ENCODE data around the gene NPNT.

Gene NPNT

GRCh38 chr4:105943234-105943633 is 48.0 kb downstream of the NPNT start:
- H3K9me2 ChIP-seq (replicated peaks; ENCODE audit: low read depth, low read length) = no peaks in the 10 kb centered on the region
- H3K9ac ChIP-seq (ENCODE audit: low read depth, low read length, poor library complexity, severe bottlenecking) = no peak overlapping the region
- H3K9me3 ChIP-seq (ENCODE audit: insufficient read depth, low read depth, low read length) = no peaks in the 10 kb centered on the region
- no peaks in the 10 kb centered on the region for H3K27me3 ChIP-seq (ENCODE audit: insufficient read depth, low read length, poor library complexity, severe bottlenecking)
- TF ChIP-seq, protein P1, sequence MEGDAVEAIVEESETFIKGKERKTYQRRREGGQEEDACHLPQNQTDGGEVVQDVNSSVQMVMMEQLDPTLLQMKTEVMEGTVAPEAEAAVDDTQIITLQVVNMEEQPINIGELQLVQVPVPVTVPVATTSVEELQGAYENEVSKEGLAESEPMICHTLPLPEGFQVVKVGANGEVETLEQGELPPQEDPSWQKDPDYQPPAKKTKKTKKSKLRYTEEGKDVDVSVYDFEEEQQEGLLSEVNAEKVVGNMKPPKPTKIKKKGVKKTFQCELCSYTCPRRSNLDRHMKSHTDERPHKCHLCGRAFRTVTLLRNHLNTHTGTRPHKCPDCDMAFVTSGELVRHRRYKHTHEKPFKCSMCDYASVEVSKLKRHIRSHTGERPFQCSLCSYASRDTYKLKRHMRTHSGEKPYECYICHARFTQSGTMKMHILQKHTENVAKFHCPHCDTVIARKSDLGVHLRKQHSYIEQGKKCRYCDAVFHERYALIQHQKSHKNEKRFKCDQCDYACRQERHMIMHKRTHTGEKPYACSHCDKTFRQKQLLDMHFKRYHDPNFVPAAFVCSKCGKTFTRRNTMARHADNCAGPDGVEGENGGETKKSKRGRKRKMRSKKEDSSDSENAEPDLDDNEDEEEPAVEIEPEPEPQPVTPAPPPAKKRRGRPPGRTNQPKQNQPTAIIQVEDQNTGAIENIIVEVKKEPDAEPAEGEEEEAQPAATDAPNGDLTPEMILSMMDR (conservative IDR thresholded peaks at IDR 0.05; ENCODE audit: low read length) = no peak
- no peak for TF ChIP-seq EZH2phosphoT487 (IDR thresholded peaks at IDR 0.05; ENCODE audit: borderline replicate concordance)
- H3K36me3 ChIP-seq (ENCODE audit: insufficient read depth, low read length) = no peaks in the 10 kb centered on the region
- no peak overlapping the region for H2AFZ ChIP-seq (ENCODE audit: low read length)
- no peaks in the 10 kb centered on the region for H3K4me1 ChIP-seq (ENCODE audit: insufficient read depth, low read length, poor library complexity, severe bottlenecking)
- no peaks in the 10 kb centered on the region for H4K20me1 ChIP-seq (ENCODE audit: insufficient read depth, low read length, poor library complexity, severe bottlenecking)
- no peaks in the 10 kb centered on the region for H3K79me2 ChIP-seq (ENCODE audit: insufficient read depth, low read length)
- H3F3A ChIP-seq (ENCODE audit: low read depth) = no peaks in the 10 kb centered on the region
- no peak overlapping the region for H3K4me2 ChIP-seq (ENCODE audit: low read depth, low read length, poor library complexity, severe bottlenecking)
- no peak overlapping the region for H3K4me3 ChIP-seq (ENCODE audit: low read length, poor library complexity, severe bottlenecking)

- Histone ChIP-seq H3K9me3 (ENCODE audit: insufficient read depth, low read depth, low read length) (no peaks in the 10 kb centered on the region), H3K4me1 (ENCODE audit: insufficient read depth, low read length, poor library complexity, severe bottlenecking) (no peaks in the 10 kb centered on the region), H3K9ac (ENCODE audit: low read depth, low read length, poor library complexity, severe bottlenecking) (no peak overlapping the region), H3K4me3 (ENCODE audit: low read length, poor library complexity, severe bottlenecking) (no peak overlapping the region), H3F3A (ENCODE audit: low read depth) (no peaks in the 10 kb centered on the region), H2AFZ (ENCODE audit: low read length) (no peak overlapping the region), H3K9me2 (replicated peaks; ENCODE audit: low read depth, low read length) (no peaks in the 10 kb centered on the region), H3K36me3 (ENCODE audit: insufficient read depth, low read length) (no peaks in the 10 kb centered on the region), H3K4me2 (ENCODE audit: low read depth, low read length, poor library complexity, severe bottlenecking) (no peak overlapping the region), H4K20me1 (ENCODE audit: insufficient read depth, low read length, poor library complexity, severe bottlenecking) (no peaks in the 10 kb centered on the region), H3K27me3 (ENCODE audit: insufficient read depth, low read length, poor library complexity, severe bottlenecking) (no peaks in the 10 kb centered on the region), H3K79me2 (ENCODE audit: insufficient read depth, low read length) (no peaks in the 10 kb centered on the region)
- no peak for TF ChIP-seq EZH2phosphoT487 (IDR thresholded peaks at IDR 0.05; ENCODE audit: borderline replicate concordance)
- TF ChIP-seq, protein P1 (conservative IDR thresholded peaks at IDR 0.05; ENCODE audit: low read length) = no peak
These were observed 49.3 kb downstream of the NPNT start for GRCh38 chr4:105944540-105944939.

DNA sequence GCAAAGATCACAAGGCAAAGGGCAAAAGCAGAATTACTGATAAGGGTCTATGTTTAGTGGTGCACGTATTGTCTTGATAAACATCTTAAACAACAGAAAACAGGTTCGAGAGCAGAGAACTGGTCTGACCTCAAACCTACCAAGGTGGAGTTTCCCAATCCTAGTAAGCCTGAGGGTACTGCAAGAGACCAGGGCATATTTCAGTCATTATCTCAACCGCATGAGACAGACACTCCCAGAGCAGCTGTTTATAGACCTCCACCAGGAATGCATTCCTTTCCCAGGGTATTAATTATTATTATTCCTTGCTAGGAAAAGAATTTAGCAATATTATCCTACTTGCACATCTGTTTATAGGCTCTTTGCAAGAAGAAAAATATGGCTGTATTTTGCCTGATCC is 51.5 kb downstream of the NPNT start:
- peaks cover 9% of the 10 kb centered on the region for H3K4me1 ChIP-seq (ENCODE audit: insufficient read depth, low read length, poor library complexity, severe bottlenecking)
- TF ChIP-seq, protein P1 (conservative IDR thresholded peaks at IDR 0.05; ENCODE audit: low read length) = no peak
- no peak for TF ChIP-seq EZH2phosphoT487 (IDR thresholded peaks at IDR 0.05; ENCODE audit: borderline replicate concordance)

More for the DNA sequence above, 51.5 kb downstream of the NPNT start:
- Histone ChIP-seq H3K4me2 (ENCODE audit: low read depth, low read length, poor library complexity, severe bottlenecking) (no peak overlapping the region), H3K79me2 (ENCODE audit: insufficient read depth, low read length) (no peaks in the 10 kb centered on the region), H4K20me1 (ENCODE audit: insufficient read depth, low read length, poor library complexity, severe bottlenecking) (no peaks in the 10 kb centered on the region), H3K4me3 (ENCODE audit: low read length, poor library complexity, severe bottlenecking) (no peak overlapping the region), H3K36me3 (ENCODE audit: insufficient read depth, low read length) (no peaks in the 10 kb centered on the region), H3F3A (ENCODE audit: low read depth) (no peaks in the 10 kb centered on the region; the same call in 1 of the 2 replicates), H3K9ac (ENCODE audit: low read depth, low read length, poor library complexity, severe bottlenecking) (no peak overlapping the region), H3K9me3 (ENCODE audit: insufficient read depth, low read depth, low read length) (no peaks in the 10 kb centered on the region), H2AFZ (ENCODE audit: low read length) (no peak overlapping the region), H3K27me3 (ENCODE audit: insufficient read depth, low read length, poor library complexity, severe bottlenecking) (no peaks in the 10 kb centered on the region), H3K9me2 (replicated peaks; ENCODE audit: low read depth, low read length) (no peaks in the 10 kb centered on the region)

Measured in Loucy (cell line).